HL-60 (cell line): Measurements from ENCODE around the gene ECI2.
A peak's percentile ranks its signal among the peaks of the same experiment; 100 is the strongest.

Source experiments
- DNase-seq, 2 experiments: peaks; one replicate each; pipeline ENCODE4 v3.0.0-alpha.2; 2010 to 2020; ENCODE audit warnings: low read depth in 1 of 2, low spot score in 1 of 2
- H3K27ac ChIP-seq: fragments of 250-450 bp; sonication (Bioruptor Pico); replicated peaks from 2 replicates; pipeline ENCODE4 v1.5.1; 2020; ENCODE audit warnings: mild to moderate bottlenecking, moderate library complexity
- H3K27me3 ChIP-seq: fragments of 250-450 bp; sonication (Bioruptor Pico); 2 replicates; pipeline ENCODE4 v1.5.1; 2021; ENCODE audit warnings: mild to moderate bottlenecking, moderate library complexity; ENCODE audit not compliant: insufficient read depth, poor library complexity, severe bottlenecking
- H3K4me3 ChIP-seq: replicated peaks from 2 replicates; pipeline ENCODE4 v1.5.1; 2011; ENCODE audit warnings: mild to moderate bottlenecking, control low read depth, low read length; ENCODE audit not compliant: insufficient read depth
- CTCF ChIP-seq: IDR thresholded peaks from one replicate; pipeline ENCODE4 v1.5.1; 2011; ENCODE audit warnings: low read length, control low read depth, inconsistent platforms; ENCODE audit not compliant: insufficient read depth
- GABPA ChIP-seq: IDR thresholded peaks from 2 replicates; pipeline ENCODE4 v1.6.1; 2012; ENCODE audit warnings: low read depth
- POLR2AphosphoS5 ChIP-seq: IDR thresholded peaks from 2 replicates; pipeline ENCODE4 v1.6.1; 2012; ENCODE audit warnings: low read depth
- REST ChIP-seq: IDR thresholded peaks from 2 replicates; pipeline ENCODE4 v1.6.1; 2012; ENCODE audit warnings: low read depth; ENCODE audit not compliant: insufficient replicate concordance
- SPI1 ChIP-seq: IDR thresholded peaks from 2 replicates; pipeline ENCODE4 v1.6.1; 2012; ENCODE audit warnings: low read depth, mild to moderate bottlenecking, borderline replicate concordance
- long read RNA-seq: library from polyadenylated mRNA; unstranded; transcript quantifications from one replicate; pipeline ENCODE4 v2.0.0, GENCODE V29; 2020

The ECI2 gene
- long read RNA-seq, transcript ECI2-202 (10 exons, 1,407 nt) = major isoform, 25 of 86 reads
- long read RNA-seq, transcript ECI2-201 (10 exons, 1,380 nt) = minor isoform, 19 of 86 reads
- long read RNA-seq, partial matches to known transcripts = 5 of 86 reads
- long read RNA-seq, other reads (novel, unspliced or antisense) = 37 of 86 reads

DNA sequence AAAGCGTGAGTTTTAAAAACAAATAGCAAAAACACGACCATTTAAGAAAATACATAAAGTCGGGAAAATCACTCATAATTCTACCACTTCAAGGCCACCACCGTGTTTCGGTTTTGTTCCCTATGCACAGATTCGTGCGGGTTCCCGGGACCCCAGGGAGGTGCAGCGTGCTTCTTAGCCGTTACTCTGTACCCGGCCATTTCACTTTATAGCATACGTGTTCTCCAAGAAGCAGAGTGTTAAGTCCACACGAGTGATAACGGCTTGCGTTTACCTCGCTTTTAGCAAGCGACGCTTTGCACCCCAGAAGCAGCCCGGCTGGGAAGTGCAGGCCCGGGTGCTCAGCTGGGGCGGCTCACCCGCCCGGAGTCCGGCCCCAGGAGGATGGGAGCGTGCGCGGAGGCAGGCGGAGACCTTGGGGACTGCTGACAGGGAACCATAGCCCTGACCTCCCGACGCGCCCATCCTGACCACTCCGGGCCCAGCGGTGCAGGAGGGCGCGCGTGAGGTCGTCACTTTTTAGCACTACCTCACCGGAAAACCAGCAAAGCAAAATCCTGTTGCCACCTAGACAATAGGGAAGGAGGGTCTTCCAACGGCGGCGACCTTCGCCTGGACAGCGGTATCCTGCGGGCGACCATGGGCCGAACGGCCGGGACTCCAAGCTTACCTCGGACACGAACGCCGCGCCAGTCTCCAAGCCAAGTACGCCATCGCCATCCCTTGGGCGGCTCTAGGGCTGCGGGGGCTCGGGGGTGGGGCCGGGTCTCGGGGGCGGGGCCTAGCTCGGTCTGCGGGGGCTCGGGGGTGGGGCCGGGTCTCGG, at the start of gene ECI2:
ECI2 (minus strand) TSS at position 735 of the 824 bp plus-strand sequence; CDS start at position 720, 15 bp downstream.
- TF ChIP-seq POLR2AphosphoS5 (no peak), SPI1 (no peak), CTCF (no peak), REST (no peak), GABPA (no peak)
- peak; percentile 29 to 44 for DNase-seq
- Histone ChIP-seq H3K27ac (peak within 1 kb of the TSS; percentile 56), H3K27me3 (no peaks in the 10 kb centered on the region), H3K4me3 (peak within 1 kb of the TSS; percentile 79)

GRCh38 chr6:4180652-4181255, 45.4 kb upstream of the ECI2 start:
- no peaks in the 10 kb centered on the region for H3K27me3 ChIP-seq
- no peak overlapping the region for H3K4me3 ChIP-seq
- no peak overlapping the region for H3K27ac ChIP-seq
- no peak for DNase-seq
- no peak for TF ChIP-seq REST
- TF ChIP-seq SPI1 = no peak
- TF ChIP-seq CTCF = no peak

- no peak for DNase-seq
- H3K27me3 ChIP-seq = no peaks in the 10 kb centered on the region
- TF ChIP-seq POLR2AphosphoS5 (no peak), REST (no peak), CTCF (no peak), GABPA (no peak), SPI1 (no peak)
- H3K4me3 ChIP-seq = no peak overlapping the region
- no peak overlapping the region for H3K27ac ChIP-seq
These were observed 44.7 kb upstream of the ECI2 start for GRCh38 chr6:4179960-4180651.
